LNCaP clone FGC (cell line): ENCODE measurements around the gene NIPAL3.

Experiments
- DNase-seq: peaks from one replicate; pipeline ENCODE4 v3.0.0-alpha.2; 2011; ENCODE audit warnings: low read depth
- H3K4me3 ChIP-seq: 2 replicates; pipeline ENCODE4 v1.5.1; 2011; ENCODE audit warnings: mild to moderate bottlenecking, low read depth, low read length, control low read depth
- TF ChIP-seq, protein P1 (sequence below): IDR thresholded peaks from 2 replicates; pipeline ENCODE4 v1.5.1; 2012; ENCODE audit warnings: mild to moderate bottlenecking; ENCODE audit not compliant: control insufficient read depth, insufficient read depth; ENCODE audit errors: extremely low read depth

Gene NIPAL3

DNA sequence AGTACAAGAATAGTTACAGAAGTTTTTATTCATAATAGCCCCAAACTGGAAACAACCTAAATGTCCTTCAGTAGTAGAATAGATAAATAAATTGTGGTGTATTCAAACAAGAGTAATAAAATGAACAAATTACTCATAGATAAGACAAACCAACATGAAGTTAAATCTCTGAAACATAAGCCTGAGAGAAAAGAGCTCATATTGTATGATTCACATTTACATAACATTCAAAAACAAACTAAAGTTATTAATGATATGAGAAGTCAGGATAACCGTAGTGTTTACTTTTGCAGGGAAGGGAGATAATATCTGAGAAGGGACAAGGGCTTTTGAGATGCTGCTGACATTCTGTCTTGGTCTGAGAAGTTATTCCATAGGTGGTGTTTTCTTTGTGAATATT lies 15.5 kb upstream of the NIPAL3 start:
- no peak overlapping the region for H3K4me3 ChIP-seq
- TF ChIP-seq, protein P1, sequence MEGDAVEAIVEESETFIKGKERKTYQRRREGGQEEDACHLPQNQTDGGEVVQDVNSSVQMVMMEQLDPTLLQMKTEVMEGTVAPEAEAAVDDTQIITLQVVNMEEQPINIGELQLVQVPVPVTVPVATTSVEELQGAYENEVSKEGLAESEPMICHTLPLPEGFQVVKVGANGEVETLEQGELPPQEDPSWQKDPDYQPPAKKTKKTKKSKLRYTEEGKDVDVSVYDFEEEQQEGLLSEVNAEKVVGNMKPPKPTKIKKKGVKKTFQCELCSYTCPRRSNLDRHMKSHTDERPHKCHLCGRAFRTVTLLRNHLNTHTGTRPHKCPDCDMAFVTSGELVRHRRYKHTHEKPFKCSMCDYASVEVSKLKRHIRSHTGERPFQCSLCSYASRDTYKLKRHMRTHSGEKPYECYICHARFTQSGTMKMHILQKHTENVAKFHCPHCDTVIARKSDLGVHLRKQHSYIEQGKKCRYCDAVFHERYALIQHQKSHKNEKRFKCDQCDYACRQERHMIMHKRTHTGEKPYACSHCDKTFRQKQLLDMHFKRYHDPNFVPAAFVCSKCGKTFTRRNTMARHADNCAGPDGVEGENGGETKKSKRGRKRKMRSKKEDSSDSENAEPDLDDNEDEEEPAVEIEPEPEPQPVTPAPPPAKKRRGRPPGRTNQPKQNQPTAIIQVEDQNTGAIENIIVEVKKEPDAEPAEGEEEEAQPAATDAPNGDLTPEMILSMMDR, result no peak
- DNase-seq, result no peak

DNA sequence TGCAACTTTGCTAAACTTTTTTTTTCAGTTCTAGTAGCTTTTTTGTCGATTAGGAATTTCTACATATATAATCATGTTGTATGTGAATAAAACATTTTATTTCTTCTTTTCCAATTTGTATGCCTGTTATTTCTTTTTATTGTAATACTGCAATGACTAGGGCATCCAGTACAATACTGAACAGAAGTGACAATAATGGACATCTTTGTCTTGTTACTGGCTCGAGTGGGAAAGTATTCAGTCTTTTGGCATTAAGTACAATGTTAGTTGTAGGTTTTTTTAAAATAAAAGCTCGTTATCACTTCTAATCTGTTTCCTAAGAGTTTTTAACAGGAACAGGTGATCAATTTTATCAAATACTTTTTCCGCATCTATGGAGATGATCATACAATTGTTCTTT lies 11.8 kb upstream of the NIPAL3 start:
- TF ChIP-seq, protein P1, result no peak
- no peak for DNase-seq
- H3K4me3 ChIP-seq, result no peak overlapping the region

DNA sequence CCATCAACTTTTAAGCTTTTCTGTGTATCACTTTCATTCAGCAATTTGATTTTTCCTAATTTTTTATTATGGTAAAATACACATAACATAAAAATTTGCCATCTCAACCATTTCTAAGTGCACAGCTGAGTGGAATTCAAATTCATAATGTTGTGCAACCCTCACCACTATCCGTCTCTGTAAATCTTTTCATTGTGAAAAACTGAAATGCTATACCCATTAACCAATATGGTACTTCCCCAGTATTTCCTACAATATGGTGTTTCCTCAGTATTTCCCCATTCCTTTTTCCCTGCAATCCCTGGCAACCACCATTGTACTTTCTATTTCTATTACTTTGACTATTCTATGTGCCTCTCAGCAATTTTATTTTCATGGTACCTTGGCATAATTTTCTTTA lies 8.8 kb upstream of the NIPAL3 start:
- TF ChIP-seq, protein P1, result no peak
- DNase-seq, result no peak

DNA sequence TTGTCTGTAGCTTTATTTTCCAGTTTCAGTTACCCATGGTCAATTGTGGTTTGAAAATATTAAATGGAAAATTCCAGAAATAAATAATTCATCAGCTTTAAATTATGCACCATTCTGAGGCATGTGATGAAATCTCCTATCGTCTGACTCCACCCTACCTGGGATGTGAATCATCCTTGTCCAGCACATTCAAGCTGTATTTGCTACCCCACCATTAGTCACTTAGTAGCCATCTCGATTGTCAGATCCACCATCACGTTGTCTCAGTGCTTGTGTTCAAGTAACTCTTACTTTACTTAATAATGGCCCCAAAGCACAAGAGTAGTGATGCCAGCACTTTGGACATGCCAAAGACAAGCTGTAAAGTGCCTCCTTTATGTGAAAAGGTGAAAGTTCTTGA lies 6.1 kb upstream of the NIPAL3 start:
- no peak overlapping the region for H3K4me3 ChIP-seq
- TF ChIP-seq, protein P1, result no peak
- DNase-seq, result no peak

More for the DNA sequence above, 8.8 kb upstream of the NIPAL3 start:
- no peak overlapping the region for H3K4me3 ChIP-seq

- no peak for DNase-seq
- TF ChIP-seq, protein P1, result no peak
- no peak overlapping the region for H3K4me3 ChIP-seq
Observed at GRCh38 chr1:24410750-24411149, 4.9 kb upstream of the NIPAL3 start.

GRCh38 chr1:24411963-24412362 lies 3.6 kb upstream of the NIPAL3 start:
- no peak overlapping the region for H3K4me3 ChIP-seq
- no peak for DNase-seq
- TF ChIP-seq, protein P1, result no peak

GRCh38 chr1:24412408-24412807 lies 3.2 kb upstream of the NIPAL3 start:
- TF ChIP-seq, protein P1, result no peak
- no peak for DNase-seq
- no peak overlapping the region; the same call in 1 of the 2 replicates for H3K4me3 ChIP-seq
